Measurements from ENCODE around the gene SPTLC3. TPM values are rescaled to one million over a fixed set of nuclear protein-coding genes. Genes with fewer than 3 reads are reported as not detected.

SPTLC3 gene
- total and polyA plus RNA-seq, 2 experiments from 2014 or later = 0.52 to 0.66 TPM

DNA sequence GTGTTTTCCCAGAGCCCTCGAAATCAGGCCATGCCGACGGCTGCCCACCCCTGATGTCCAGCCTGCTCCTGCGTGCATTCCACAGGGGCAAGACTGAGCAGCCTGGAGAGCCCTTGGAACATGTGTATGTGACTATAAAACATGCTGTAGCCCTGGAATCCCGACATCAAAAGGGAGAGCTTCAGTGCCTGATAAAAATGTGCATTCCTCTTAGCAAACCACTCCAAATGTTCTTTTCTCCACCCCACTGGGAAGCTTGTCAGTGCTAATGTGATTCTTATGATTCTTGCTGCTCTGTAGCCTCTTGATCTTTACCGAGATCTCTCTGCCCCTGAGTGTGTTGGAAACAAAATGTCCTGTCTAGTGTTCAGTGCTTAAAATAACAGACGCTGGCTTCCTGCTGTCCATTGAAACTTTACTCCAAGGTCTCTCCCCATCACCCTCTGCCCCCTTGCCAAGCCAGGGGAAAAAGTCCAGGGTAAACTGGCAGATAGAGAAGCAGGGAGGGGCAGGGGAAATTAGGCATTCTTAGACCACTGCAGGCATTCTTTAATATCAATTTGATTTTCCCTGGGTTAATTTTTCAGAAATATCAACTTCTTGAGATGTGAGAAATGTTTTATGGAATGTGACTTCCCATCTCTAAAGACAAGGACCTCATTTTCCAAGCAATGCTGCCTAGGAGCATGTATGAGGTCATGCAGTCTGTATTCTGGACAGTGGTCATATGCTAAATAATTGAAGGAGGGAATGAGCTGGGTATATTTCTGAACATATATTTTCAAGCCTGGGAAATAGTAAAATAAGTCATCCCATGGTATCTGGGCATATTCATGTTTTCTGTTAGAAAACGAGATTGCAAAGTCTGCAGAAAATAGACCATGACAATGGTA, 138.5 kb downstream of the SPTLC3 start (continued):
- no peak for TF ChIP-seq ZNF462 (CRISPR knock-in tag; IDR thresholded peaks at IDR 0.05)
- TF ChIP-seq STAT1 (IDR thresholded peaks at IDR 0.05; ENCODE audit: unreplicated experiment) = no peak
- TF ChIP-seq EZH2phosphoT487 (IDR thresholded peaks at IDR 0.05; ENCODE audit: unreplicated experiment) = no peak
- TF ChIP-seq NANOG (IDR thresholded peaks at IDR 0.05; ENCODE audit: borderline replicate concordance) = no peak
- TF ChIP-seq, protein P1, sequence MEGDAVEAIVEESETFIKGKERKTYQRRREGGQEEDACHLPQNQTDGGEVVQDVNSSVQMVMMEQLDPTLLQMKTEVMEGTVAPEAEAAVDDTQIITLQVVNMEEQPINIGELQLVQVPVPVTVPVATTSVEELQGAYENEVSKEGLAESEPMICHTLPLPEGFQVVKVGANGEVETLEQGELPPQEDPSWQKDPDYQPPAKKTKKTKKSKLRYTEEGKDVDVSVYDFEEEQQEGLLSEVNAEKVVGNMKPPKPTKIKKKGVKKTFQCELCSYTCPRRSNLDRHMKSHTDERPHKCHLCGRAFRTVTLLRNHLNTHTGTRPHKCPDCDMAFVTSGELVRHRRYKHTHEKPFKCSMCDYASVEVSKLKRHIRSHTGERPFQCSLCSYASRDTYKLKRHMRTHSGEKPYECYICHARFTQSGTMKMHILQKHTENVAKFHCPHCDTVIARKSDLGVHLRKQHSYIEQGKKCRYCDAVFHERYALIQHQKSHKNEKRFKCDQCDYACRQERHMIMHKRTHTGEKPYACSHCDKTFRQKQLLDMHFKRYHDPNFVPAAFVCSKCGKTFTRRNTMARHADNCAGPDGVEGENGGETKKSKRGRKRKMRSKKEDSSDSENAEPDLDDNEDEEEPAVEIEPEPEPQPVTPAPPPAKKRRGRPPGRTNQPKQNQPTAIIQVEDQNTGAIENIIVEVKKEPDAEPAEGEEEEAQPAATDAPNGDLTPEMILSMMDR (conservative IDR thresholded peaks at IDR 0.05; ENCODE audit: low read depth in 2 of 2) = no peak
- no peak for TF ChIP-seq CREB1 (CRISPR knock-in tag; IDR thresholded peaks at IDR 0.05; ENCODE audit: low read depth)
- TF ChIP-seq, protein P2, sequence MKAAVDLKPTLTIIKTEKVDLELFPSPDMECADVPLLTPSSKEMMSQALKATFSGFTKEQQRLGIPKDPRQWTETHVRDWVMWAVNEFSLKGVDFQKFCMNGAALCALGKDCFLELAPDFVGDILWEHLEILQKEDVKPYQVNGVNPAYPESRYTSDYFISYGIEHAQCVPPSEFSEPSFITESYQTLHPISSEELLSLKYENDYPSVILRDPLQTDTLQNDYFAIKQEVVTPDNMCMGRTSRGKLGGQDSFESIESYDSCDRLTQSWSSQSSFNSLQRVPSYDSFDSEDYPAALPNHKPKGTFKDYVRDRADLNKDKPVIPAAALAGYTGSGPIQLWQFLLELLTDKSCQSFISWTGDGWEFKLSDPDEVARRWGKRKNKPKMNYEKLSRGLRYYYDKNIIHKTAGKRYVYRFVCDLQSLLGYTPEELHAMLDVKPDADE (IDR thresholded peaks at IDR 0.05) = no peak
- TF ChIP-seq ZNF114 (CRISPR knock-in tag; IDR thresholded peaks at IDR 0.05) = no peak
- TF ChIP-seq POLR2AphosphoS5 (IDR thresholded peaks at IDR 0.05; ENCODE audit: low read depth) = no peak
- no peak for TF ChIP-seq JUNB (IDR thresholded peaks at IDR 0.05; ENCODE audit: unreplicated experiment)
- no peak for TF ChIP-seq ZNF331 (CRISPR knock-in tag; IDR thresholded peaks at IDR 0.05; ENCODE audit: low read depth)
